Endodermal cell (in vitro differentiated cells): ENCODE results near the gene TOMM22. TPM values are rescaled to one million over a fixed set of nuclear protein-coding genes. Genes with fewer than 3 reads are reported as not detected.

Experiments used
- DNase-seq: peaks from one replicate; pipeline ENCODE4 v3.0.0-alpha.2; 2017
- H3K27ac ChIP-seq: 2 replicates; pipeline ENCODE4 v1.5.1; 2013; ENCODE audit warnings: mild to moderate bottlenecking, low read depth, low read length, moderate library complexity
- H3K27me3 ChIP-seq: 2 replicates; pipeline ENCODE4 v1.6.1; 2013; ENCODE audit warnings: mild to moderate bottlenecking, low read length, moderate library complexity; ENCODE audit not compliant: insufficient read depth, control insufficient read depth, poor library complexity, severe bottlenecking
- H3K36me3 ChIP-seq: 2 replicates; pipeline ENCODE4 v1.7.0; 2013; ENCODE audit warnings: mild to moderate bottlenecking, low read length, moderate library complexity; ENCODE audit not compliant: control insufficient read depth, insufficient read depth
- H3K4me1 ChIP-seq: one replicate; pipeline ENCODE4 v1.7.0; 2013; ENCODE audit warnings: low read length; ENCODE audit not compliant: control insufficient read depth, insufficient read depth
- H3K4me3 ChIP-seq: 2 replicates; pipeline ENCODE4 v1.5.1; 2013; ENCODE audit warnings: mild to moderate bottlenecking, low read length, moderate library complexity
- H3K9ac ChIP-seq: 2 replicates; pipeline ENCODE4 v1.6.1; 2013; ENCODE audit warnings: mild to moderate bottlenecking, low read length, moderate library complexity; ENCODE audit not compliant: poor library complexity, severe bottlenecking; ENCODE audit errors: extremely low read depth
- H3K9me3 ChIP-seq: 2 replicates; pipeline ENCODE4 v1.6.1; 2013; ENCODE audit warnings: mild to moderate bottlenecking, low read length, moderate library complexity; ENCODE audit not compliant: control insufficient read depth
- H3K27ac Mint-ChIP-seq: 2 replicates; pipeline ENCODE4 v1.8.0; 2020; ENCODE audit warnings: mixed read lengths
- H3K27me3 Mint-ChIP-seq: 2 replicates; pipeline ENCODE4 v1.8.0; 2021; ENCODE audit warnings: mild to moderate bottlenecking, mixed read lengths; ENCODE audit not compliant: insufficient read depth
- H3K36me3 Mint-ChIP-seq: 2 replicates; pipeline ENCODE4 v1.8.0; 2020; ENCODE audit warnings: low read depth, mixed read lengths
- H3K4me1 Mint-ChIP-seq: 2 replicates; pipeline ENCODE4 v1.8.0; 2020; ENCODE audit warnings: mixed read lengths
- H3K4me3 Mint-ChIP-seq: 2 replicates; pipeline ENCODE4 v1.8.0; 2020; ENCODE audit warnings: mild to moderate bottlenecking, moderate library complexity, mixed read lengths
- H3K9me3 Mint-ChIP-seq: 2 replicates; pipeline ENCODE4 v1.8.0; 2020; ENCODE audit warnings: mild to moderate bottlenecking, mixed read lengths
- CTCF ChIP-seq: fragments of 200-600 bp; sonication (generic); conservative IDR thresholded peaks from 2 replicates; pipeline ENCODE4 v1.5.0; 2021; ENCODE audit warnings: antibody characterized with exemption, mild to moderate bottlenecking
- WGBS, 2 experiments: methylation state at CpG; one replicate each; pipeline versions ENCODE4 v1.1.5 to v1.1.7; 2013; ENCODE audit warnings: missing lambda C conversion rate in 2 of 2, mixed read lengths in 1 of 2; ENCODE audit not compliant: insufficient coverage in 1 of 2, insufficient read length in 1 of 2; 5-methylcytosine and 5-hydroxymethylcytosine counted together
- total RNA-seq, 2 donors: library from RNA; stranded (reverse); fragmentation: NEBNext Ultra II Directional in 1 of 2; extraction: Animal tissue kit (Norgen Biotek cat#: 25700) in 1 of 2; gene quantifications; 2 replicates in 1 of 2; 3 replicates in 1 of 2; pipeline ENCODE4 v1.2.1, GENCODE V29; 2021

TOMM22 gene
- total RNA-seq, 2 donors from 2014 or later, result 114 to 119 TPM

- no peak for TF ChIP-seq CTCF
- H3K27me3 Mint-ChIP-seq, result no peaks in the 10 kb centered on the region
- Histone ChIP-seq H3K27ac (no peak overlapping the region), H3K27me3 (no peaks in the 10 kb centered on the region), H3K4me1 (no peaks in the 10 kb centered on the region), H3K4me3 (no peak overlapping the region), H3K36me3 (peaks cover 17% of the 10 kb centered on the region), H3K9ac (no peak overlapping the region), H3K9me3 (no peaks in the 10 kb centered on the region)
- H3K4me3 Mint-ChIP-seq, result no peak overlapping the region
- no peak for DNase-seq
- H3K27ac Mint-ChIP-seq, result no peak overlapping the region
- H3K9me3 Mint-ChIP-seq, result peaks cover 5% of the 10 kb centered on the region
- no peaks in the 10 kb centered on the region for H3K4me1 Mint-ChIP-seq
- WGBS, 2 experiments, result 93 to 100% methylated on average over 1 to 5 of the region's 5 CpGs
- peaks cover 37% of the 10 kb centered on the region for H3K36me3 Mint-ChIP-seq
Observed at GRCh38 chr22:38649841-38650522, 31.8 kb upstream of the TOMM22 start.

- peaks cover 5% of the 10 kb centered on the region for H3K9me3 Mint-ChIP-seq
- no peak overlapping the region for H3K27ac ChIP-seq
- peaks cover 5% of the 10 kb centered on the region for H3K4me1 ChIP-seq
- TF ChIP-seq CTCF, result no peak
- H3K9ac ChIP-seq, result no peak overlapping the region
- no peak overlapping the region for H3K27ac Mint-ChIP-seq
- H3K4me3 Mint-ChIP-seq, result no peak overlapping the region
- no peaks in the 10 kb centered on the region for H3K9me3 ChIP-seq
- H3K27me3 Mint-ChIP-seq, result no peaks in the 10 kb centered on the region
- peaks cover 25% of the 10 kb centered on the region for H3K36me3 Mint-ChIP-seq
- no peaks in the 10 kb centered on the region for H3K27me3 ChIP-seq
- no peak for DNase-seq
- H3K4me3 ChIP-seq, result no peak overlapping the region
- peaks cover 8% of the 10 kb centered on the region for H3K36me3 ChIP-seq
- H3K4me1 Mint-ChIP-seq, result peaks cover 9% of the 10 kb centered on the region
Observed at GRCh38 chr22:38652859-38653258, 28.9 kb upstream of the TOMM22 start.

GRCh38 chr22:38653741-38654140 is 28.0 kb upstream of the TOMM22 start:
- Mint-ChIP-seq H3K36me3 (peaks cover 23% of the 10 kb centered on the region), H3K27me3 (no peaks in the 10 kb centered on the region), H3K9me3 (peaks cover 5% of the 10 kb centered on the region), H3K27ac (no peak overlapping the region), H3K4me1 (peaks cover 9% of the 10 kb centered on the region), H3K4me3 (no peak overlapping the region)
- Histone ChIP-seq H3K4me3 (no peak overlapping the region), H3K27ac (no peak overlapping the region), H3K4me1 (peaks cover 5% of the 10 kb centered on the region), H3K9me3 (no peaks in the 10 kb centered on the region), H3K36me3 (peaks cover 6% of the 10 kb centered on the region), H3K27me3 (no peaks in the 10 kb centered on the region), H3K9ac (no peak overlapping the region)
- DNase-seq, result no peak
- WGBS, 2 experiments, result 95 to 98% methylated on average over 6 to 8 of the region's 8 CpGs
- no peak for TF ChIP-seq CTCF
